Hepatic stellate cell (primary cell): ENCODE results near the gene CDC20B.
A peak's percentile ranks its signal among the peaks of the same experiment; 100 is the strongest.

ENCODE experiments used
- DNase-seq: peaks from one replicate; pipeline ENCODE4 v3.0.0; 2011; ENCODE audit warnings: low spot score

The CDC20B gene, protein sequence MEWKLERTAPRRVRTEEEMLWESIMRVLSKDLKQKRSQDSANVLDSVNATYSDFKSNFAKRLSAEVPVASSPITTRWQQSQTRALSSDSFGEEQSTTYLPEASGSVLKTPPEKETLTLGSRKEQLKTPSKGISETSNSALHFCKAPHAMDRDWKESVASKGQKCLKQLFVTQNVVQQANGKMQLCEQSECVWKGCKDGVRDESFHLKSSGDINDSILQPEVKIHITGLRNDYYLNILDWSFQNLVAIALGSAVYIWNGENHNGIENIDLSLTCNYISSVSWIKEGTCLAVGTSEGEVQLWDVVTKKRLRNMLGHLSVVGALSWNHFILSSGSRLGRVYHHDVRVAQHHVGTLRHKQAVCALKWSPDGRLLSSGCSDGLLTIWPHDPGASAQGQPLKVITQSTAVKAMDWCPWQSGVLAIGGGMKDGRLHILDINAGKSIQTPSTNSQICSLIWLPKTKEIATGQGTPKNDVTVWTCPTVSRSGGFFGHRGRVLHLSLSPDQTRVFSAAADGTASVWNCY

DNA sequence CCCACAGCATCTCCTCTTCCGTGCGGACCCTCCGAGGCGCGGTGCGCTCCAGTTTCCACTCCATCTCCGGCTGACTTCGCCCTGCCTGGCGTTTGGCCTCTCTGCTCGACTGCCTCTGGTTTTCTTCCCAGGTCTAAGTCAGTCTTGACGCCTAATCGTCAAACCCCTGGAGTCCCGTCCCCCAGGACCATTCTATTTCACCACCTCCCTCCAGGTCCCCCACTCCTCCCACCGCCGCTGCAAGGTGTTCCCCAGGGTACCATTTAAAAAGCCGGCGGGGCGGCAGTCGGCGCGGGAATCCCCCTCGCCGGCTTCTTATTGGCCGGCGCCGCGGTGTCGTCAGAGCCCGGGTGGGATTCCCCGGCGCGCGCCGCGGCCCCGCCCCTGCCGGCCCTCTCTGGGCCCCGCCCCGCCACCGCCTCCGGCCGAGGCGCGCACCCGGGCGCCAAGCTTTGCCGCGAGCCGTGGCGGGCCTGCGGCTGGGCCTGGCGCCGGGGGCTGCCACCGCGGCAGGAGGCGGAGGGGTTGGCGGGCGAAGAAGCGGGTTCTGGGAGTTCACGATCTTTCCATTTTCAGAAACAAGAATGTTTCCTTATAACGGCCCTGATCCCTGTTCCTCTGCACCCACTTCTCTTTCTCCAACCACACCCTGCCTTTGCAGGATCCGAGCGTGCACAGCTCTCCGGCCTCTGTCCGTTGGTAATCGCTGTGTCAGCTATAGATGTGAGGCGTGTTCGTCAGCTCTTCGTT, at the start of gene CDC20B:
Gene CDC20B, minus strand, starts transcription at position 241 of the 750 bp plus-strand sequence. Its CDS starts 177 bp downstream, at position 64.
- DNase-seq: peak; percentile 82

DNA sequence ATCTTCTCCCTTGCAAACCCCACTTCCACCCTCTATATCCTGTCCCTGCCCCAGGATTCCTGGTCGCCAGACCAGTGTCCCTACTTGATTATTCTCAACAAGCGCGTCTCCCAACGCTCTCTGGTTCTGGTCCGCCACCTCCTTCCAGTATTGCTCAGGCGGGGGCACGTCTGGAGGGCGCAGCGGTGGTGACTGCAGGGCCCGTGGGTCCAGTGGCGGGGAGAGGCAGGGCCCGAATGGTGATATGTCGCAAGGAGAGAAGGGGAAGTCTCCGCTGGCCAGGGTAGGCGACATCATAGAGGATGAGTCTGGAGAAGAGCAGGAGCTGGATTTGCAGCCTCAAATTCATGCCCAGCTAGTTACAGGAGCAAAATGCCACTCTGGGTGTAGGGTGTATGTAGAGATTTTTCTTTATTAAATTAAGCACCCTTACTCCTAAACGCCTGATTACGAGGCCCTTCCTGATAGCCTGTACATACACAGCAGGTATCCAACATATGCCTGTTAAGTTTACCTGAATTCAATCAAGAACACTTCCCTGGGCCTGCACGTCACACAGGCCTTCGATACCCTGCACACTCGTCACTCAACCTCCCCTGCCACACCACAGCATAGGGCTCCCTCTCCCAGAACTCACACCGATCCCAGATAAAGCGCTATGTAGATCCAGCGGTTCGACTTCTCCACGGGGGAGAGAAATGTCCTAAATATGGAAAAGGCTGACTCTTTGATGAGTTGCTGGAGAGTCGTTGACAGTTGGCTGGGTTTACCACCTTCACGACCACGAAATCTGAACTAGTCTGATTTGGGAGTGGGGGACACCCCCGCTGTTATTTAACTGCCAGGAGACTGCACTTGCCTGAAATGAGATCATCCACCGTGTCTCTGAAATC, 49.4 kb upstream of the CDC20B start:
- no peak for DNase-seq

DNA sequence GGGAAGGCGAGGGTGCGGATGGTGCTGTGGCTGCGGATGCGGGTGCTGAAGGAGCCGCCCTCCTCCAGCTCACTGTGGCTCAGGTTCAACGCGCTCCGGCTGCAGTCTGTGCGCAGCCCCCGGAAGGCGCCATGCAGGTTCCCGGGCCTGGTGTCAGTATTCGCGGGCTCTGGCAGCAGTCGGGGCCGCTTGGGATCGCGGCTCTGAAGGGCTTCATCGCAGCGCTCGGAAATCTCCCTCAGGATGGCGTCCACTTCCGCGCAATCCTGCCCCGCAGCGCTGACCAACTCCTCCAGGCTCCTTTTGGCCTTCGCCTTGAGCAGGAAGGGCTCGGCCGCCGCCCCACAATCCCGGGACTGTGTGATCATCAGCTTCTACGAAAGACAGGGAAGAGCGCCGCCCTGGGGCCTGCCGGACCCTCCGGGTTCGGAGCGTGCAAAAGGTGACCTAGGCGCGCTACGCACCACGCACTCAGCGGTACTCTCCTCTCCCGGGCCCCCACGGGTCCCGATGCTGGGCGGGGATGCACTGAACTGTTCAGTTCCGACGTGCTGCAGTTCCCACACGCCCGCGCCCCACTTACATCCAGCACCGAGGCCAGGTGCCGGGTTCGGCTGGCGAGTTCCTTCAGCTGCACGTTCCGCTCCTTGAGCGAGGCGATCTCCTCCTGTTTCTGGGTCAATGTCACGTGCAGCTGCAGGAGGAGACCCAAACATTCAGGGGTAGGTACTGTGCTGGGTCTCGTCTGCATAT, 47.6 kb upstream of the CDC20B start:
- DNase-seq: no peak

DNA sequence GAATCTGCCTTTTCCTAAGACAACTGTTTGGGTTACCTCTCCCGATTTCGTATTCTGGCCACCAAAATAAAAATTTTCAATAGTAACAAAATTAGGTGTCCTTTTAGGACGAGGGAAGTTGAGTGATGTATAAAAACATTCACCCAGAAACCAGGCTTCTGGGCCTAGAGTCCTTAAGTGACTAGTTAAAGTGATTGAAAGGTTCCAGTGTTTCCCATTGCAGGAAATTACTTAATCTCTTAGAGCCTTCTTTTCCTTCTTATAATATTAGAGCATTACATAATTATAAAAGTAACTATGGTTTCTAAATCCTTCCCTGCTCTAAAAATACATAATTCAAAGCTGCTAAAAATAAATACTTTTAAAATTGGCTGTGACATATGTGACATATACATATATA, 46.8 kb upstream of the CDC20B start:
- DNase-seq: no peak

DNA sequence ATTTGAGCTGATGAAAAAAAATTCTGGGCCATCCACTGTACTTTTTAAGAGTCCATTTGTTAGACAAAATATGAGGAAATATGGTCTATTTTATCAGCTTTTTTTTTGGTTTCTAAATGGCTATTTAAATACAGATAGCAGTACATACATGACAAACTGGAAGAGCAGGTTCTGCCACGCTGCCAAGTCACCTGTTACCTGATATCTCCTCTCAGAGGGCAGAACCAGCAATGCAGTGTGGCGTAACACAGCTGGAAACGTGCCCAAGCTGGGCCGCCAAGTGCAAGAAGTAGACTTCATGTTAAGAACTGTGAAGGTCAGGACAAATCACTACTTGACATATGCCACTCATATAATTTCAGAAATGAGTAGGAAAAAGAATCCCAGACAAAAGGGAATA, 46.0 kb upstream of the CDC20B start:
- no peak for DNase-seq

DNA sequence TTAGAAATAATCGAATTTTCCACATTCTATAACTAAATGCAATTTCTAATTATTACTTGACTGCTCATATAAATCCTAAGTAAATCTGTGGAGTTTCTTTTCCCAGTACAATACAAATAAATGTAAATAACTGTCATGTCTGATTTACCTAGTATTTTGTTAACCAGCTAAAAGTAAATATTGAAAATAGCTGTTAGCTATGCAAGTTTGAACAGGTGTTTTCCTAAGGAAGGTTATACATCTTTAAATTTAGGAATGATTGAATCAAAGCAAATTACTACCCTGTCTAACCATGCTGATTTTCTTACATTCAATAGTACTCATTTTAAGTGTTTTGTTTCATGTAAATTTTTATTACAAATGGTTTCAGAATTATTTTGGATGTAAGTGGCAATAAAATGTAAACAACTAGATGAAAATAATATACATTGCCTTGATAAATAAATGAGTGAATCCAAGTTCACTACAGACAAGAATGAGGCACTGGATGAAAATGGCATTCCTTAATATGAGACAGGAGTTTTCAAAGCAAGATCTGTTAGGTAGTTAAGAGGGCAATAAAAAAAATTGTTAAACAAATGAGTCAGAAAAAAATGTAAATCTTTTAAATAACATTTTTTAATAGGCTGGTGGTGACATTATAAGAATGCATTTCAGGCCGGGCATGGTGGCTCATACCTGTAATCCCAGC, 38.4 kb upstream of the CDC20B start:
- no peak for DNase-seq

DNA sequence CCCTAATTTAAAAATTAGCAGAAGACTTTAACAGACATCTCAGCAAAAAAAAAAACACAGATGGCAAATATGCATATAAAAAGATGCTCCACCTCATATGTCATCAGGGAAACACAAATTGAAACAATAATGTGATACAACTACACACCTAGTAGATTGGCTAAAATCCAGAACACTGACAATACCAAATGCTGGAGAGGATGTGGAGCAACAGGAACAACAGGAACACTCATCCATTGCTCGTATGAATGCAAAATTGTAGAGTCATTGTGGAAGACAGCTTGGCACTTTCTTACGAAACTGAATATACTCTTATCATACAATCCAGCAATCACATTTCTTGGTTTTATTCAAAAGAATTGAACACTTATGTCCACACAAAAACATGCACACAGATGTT, 32.0 kb upstream of the CDC20B start:
- DNase-seq: no peak

DNA sequence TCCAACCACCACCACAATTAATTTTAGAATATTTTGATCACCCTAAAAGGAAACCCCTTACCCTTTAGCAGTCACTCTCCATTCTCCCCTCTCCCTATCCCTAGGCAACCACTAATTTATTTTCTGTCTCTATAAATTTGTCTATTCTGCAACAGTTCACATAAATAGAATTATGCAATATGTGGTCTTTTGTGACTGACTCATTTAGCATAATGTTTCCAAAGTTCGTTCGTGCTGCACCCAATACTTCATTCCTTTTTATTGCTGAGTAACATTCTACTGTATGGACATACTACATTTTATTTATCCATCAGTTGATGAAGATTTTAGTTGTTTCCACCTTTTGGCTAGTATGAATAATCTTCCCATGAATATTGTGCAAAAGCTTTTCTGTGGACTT, 18.2 kb upstream of the CDC20B start:
- no peak for DNase-seq

DNA sequence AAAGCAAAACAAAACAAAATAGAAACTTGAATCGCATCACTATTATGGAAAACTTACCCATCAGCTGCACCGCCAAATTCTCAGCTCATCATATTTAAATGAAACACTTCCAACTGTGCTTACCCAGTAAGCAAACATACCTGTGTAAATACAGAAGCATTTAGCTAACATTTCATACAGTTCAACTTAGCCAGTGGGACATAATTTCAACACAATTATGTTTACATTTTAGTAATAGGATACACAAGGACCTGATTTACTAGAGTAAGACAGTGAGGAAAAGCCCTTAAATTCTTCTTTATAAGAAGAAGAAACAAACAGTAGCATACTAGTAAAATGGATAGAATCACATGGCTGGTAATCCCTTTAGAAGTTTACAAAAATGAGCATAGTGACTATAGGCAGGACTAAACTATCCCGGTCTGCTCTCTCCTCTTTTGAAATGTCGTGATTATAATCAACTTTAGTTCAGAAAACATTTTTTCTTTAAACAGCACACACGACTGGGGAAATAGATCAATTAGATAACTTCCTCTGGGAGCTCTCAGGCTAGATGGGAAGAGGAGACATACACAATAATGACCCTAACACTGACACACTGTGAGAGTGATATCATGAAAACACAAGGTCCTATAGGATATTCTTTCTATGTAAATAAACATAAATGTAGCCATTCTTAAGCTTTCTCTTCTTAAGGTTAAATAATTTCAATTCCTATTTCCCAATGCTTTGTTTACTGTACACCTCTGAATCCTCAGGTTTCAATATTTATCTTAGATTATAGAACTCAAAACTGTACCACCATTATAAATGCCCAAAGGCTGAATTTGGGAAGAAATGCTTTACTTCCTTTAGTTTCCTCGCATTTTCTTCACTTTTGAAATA, 15.9 kb upstream of the CDC20B start:
- DNase-seq: no peak

DNA sequence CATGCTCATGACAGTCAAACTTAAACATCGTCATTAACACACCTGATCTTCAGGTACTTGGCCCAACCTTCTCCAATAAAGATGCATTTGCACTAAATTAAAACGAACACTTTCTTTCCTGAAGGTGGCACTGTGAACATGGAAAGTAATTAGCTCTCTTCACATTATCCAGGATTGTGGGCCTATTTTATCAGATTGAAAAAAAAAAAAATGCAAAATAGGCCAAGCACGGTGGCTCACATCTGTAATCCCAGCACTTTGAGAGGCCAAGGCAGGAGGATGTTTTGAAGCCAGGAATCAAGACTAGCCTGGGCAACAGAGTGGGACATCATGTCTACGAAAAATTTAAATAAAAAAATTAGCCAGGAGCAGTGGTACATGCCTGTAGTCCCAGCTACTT, 14.4 kb upstream of the CDC20B start:
- DNase-seq: no peak

DNA sequence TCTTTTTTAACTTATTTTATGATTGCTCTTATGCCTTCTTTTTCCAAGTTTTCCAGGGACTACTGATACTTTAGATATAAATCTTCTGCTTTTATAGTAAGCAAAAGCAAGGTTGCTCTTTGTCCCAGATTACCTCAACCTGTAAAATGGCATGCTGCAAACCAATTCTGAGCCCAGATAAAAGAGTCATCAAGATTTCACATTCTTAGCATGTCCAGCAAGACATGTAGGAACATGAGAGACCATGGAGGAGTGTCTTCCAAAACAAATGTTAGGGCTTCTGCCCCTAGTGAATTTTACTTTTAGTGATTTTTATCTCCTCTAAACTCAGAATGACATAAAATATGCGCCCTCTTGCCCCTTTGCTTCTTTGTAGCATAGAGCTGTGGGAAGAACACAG, 7.0 kb upstream of the CDC20B start:
- DNase-seq: no peak

DNA sequence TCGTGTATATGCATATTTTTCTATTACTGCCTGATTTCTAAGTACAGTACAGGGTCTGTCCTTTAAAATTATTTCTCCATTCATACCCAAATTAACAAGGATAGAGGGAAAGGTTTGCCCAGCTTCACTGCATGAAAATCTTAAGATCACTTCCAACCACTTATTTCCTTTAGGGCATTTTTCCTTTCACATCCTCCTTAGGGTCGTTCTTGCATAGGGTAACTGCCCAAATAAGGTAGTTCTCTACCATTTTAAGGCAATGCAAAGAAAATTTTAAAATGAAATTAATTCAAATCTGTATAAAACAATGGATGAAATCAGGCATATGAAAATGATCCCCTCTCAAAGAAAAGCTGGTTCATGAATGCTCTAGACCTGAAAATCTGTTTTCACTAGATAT, 4.1 kb upstream of the CDC20B start:
- DNase-seq: no peak

DNA sequence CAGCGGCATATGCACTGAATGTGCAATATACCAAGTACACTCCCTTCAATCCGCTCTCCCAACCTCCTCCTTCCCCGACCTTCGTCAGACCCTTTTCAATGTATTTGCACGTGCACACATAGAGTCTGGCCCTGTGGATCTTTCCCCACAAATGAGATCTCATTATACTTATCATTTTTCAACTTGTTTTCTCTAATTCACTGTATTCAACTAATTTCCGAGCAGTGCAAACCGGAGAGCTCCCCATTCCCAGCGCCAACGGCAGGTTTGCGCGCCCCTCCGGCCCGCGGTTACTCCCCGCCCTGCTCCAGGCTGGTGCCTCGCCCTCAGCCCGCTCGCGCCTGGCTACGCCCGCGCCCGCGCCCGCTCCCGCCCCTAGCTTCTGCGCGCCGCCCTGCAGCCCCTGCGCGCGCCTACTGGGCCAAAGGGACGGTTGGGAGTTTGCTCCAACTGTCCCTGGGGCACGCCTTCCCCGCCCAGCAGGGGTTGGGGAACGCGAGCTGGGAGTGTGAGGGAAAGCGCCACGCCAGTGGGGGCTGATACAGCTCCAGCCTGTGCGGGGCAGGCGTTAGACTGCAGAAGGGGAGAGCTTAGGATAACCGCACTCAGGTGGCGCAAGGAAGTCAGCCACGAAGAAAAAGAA, 3.3 kb upstream of the CDC20B start:
- DNase-seq: no peak

DNA sequence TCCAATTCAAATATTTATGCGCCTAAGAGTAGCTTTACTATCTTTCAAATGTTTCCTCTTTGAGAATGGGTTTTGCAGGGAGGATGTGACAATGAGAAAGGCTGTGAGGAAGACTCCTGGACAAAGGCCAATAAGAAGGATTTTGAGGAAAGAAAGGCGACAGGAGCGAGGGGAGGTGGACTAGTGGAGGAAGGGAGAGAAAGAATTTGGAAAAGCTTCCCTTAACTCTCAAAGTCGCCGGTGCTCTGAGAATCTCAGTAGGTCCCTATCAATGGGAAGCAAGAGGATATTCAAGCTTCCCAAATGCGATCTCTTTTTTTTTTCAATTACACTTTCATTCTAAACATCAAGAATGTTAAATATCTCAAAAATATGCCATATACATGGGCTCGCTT, 2.8 kb upstream of the CDC20B start:
- no peak for DNase-seq

DNA sequence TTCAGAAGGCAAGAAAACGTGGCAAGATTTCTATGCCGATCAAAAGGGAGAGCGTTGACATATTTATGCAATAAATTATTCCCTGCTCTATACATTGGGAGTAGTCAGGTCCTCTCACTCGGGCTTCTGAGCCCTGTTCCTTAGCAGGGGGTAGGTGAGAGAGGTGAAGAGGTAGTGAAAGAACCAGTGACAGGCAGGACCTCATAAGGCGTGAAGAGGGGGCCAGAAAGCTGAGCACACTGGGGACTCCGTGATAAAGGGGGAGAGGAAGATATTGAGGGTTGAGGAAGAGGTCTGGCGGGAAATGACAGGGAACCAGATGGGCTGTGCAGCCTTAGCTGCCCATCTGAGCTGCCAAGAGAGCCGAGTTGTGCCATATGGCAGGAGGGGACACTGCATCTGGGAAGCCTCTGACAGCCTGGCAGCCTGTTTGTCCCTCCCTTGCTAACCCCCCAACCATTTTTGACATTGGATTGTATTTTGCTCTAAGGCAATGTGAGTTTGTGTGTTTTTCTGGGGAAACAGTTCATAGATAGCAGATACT, 782 bp upstream of the CDC20B start:
- no peak for DNase-seq

DNA sequence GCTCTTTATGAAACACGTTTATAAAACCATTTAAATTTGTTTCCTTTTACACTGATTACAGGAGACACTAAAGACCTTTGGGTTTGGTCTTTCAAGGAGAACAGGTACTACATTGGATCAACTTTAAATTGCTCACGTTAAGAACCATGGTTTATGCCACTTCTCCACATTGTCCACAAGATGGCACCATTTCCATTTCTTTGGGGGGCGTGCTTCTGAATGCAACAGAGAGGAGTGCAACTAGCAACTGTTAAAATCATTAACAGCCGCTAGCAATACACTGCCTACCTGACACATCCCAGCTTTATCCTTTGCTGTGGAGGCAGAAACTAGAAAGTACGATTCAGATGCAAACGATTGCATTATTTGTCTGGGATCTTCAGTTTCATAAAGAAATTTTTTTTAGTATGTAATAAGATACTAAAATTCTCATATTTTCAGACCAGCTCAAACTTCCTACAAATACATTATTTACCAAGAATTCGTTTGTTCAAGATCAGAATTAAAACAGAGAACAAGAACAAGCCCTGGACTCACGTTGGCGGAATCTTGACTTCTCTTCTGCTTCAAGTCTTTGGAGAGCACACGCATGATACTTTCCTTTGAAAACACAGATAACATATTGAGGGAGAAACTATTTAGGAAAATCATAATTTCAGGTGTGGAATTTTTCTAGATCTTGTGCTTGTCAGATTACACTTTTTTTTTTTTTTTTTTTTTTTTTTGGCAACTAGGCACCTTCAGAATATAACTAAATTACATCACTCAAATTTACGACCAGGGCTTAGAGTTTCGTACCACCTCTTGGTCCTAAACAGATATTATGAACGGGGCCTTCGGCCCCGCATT, 702 bp downstream of the CDC20B start:
- peak; percentile 72 for DNase-seq

DNA sequence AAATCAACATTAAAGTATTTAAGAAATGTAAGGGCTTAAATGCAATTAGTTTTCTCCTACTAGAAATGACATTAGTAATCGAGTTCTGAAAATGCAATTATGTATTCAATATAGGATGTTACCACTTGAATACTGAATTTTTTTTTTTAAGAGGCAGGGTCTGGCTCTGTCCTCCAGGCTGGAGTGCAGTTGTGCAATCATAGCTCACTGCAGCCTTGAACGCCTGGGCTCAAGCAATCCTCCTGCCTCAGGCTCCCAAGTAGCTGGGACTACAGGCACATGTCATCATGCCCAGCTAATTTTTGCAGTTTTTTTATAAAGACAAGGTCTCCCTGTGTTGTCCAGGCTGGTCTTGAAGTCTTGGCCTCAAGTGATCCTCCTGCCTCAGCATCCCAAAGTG, 1.5 kb downstream of the CDC20B start:
- DNase-seq: no peak

DNA sequence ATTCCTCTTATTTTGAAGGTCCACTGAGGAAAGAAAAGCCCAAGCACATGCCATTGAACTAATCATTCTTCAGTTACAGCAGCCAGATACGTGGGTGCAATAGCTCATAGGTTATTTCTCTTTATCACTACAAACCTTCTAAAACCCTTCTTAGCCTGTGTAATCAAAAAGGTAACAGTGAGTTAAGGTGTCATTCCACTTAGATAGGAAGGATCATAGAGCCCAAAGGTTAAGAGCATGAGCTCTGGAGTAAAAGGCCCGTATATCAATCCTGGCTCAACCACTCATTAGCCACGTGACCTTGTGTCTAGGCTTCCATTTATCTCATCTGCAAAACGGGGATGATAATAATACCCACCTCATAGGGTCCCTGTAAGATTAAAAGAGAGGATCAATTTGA, 10.3 kb downstream of the CDC20B start:
- no peak for DNase-seq
